NT2/D1 (cell line): Measurements from ENCODE around the gene BMERB1.

Experiments
- YY1 ChIP-seq: IDR thresholded peaks from 2 replicates; pipeline ENCODE4 v1.6.1; 2011; ENCODE audit not compliant: insufficient read length, insufficient read depth
- ZNF274 ChIP-seq: IDR thresholded peaks from 2 replicates; pipeline ENCODE4 v1.6.1; 2011; ENCODE audit warnings: mild to moderate bottlenecking, low read depth, low read length

DNA sequence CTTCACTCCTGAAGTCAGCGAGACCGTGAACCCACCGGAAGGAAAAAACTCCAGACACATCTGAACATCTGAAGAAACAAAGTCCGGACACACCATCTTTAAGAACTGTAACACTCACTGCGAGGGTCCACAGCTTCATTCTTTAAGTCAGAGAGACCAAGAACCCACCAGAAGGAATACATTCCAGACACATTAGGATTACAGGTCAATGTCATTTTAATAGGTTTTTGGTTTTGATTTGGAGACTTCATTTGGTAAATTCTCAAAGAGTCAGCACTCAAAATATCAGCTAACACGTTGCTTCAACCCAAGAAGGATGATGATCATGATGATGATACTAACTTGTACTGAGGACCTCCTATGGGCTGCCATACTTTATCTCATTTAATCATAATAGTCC, 7.6 kb upstream of the BMERB1 start:
- TF ChIP-seq YY1 (no peak), ZNF274 (no peak)
